RPMI7951 (cell line): Measurements from ENCODE around the gene PSMB1. TPM values are rescaled to one million over a fixed set of nuclear protein-coding genes. Genes with fewer than 3 reads are reported as not detected.

ENCODE experiments used
- DNase-seq: peaks from one replicate; pipeline ENCODE4 v3.0.0-alpha.2; 2012; ENCODE audit warnings: low read depth
- total RNA-seq: library from RNA; depleted of rRNA; stranded (reverse); fragments of >200 nt; shearing (Covaris generic); gene quantifications from 2 replicates; pipeline ENCODE4 v1.2.3, GENCODE V29; 2014; rRNA removed

Gene PSMB1
- 733 and 830 TPM in 2 replicates for total RNA-seq

DNA sequence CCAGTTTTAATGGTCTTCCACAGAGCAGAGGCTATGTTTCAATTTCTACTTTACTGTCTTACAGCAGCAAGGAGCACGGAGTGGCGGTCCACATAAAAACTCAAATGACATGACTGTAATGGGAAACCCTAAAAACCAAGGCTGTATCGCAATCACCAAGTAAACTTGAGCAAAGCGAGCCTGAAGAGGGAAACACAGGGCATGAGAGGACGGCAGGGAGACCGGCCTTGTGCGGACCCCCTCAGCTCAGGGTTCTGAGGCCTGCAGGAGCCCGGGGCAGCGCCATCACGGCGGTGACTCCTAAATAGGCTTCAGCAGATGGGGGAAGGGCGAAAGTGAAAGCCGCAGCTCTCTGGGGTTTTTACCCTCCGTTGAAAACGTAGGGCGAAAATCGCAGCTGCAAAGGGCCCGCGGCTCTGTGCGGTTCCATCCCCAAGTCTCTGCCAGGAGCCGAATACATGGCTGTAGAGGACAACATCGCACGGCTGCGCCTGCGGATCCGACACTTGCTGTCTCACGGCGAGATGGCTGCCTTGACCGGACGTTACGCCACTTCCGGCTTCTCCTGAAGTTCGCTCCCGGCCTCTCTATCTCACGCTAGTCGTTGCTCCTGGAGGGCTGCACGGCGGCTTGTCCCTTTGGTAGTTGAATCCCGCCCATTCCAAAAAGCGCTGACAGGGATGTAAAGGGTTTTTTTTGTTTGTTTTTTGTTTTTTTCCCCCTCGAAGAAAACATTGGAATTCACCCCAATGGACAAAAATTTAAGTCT, at the start of gene PSMB1:
Gene PSMB1, minus strand, starts transcription at position 543 of the 769 bp plus-strand sequence. Its CDS starts 65 bp downstream, at position 478.
- peak; percentile 95 for DNase-seq

DNA sequence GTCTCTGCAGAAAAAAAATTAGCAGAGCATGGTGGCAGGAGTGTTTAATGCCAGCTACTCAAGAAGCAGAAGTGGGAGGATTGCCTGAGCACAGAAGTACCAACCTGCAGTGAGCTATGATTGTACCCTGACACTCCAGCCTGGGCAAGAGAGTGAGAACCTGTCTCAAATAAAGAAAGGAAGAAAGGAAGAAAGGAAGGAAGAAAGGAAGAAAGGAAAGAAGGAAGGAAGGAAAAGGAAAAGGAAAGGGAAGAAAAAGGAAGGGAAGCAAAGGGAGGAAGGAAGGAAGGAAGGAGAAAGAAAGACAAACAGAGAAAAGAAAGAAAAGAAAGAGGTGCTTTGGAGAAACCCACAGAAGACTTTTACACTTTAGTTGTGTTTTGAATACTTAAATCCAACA, 44.2 kb upstream of the PSMB1 start:
- DNase-seq = no peak

- DNase-seq = no peak
Observed at GRCh38 chr6:170596426-170596825, 43.3 kb upstream of the PSMB1 start.

- no peak for DNase-seq
Observed at GRCh38 chr6:170590725-170591124, 37.6 kb upstream of the PSMB1 start.

- DNase-seq = no peak
Observed at GRCh38 chr6:170584954-170585498, 31.9 kb upstream of the PSMB1 start.

- peak; percentile 92 for DNase-seq
Observed at GRCh38 chr6:170584181-170584953, 31.3 kb upstream of the PSMB1 start, which contains the start of gene PDCD2. PDCD2 (minus strand) TSS chr6:170584637; CDS start chr6:170584581, 56 bp downstream.

DNA sequence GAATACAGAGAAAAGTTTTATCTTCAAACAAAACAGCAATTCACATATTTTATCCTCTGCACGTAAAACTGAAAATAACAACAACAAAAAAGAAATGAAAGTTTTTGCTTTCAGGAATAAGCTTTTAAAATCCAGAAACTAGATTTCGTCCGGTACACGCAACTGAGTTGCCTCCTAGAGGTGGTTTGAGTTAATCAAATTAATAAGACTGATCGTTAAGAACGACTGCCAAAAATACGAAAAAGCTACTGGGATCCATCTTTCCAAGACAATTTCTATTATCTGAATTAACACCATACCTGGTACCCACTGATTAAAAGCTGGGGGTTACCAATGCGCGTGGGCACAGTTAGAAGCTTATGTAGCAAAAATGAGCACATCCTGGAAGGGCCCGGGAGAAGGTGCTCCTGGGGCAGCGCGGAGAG, 30.7 kb upstream of the PSMB1 start:
- DNase-seq = no peak

- no peak for DNase-seq
Observed at GRCh38 chr6:170578909-170579308, 25.8 kb upstream of the PSMB1 start.

DNA sequence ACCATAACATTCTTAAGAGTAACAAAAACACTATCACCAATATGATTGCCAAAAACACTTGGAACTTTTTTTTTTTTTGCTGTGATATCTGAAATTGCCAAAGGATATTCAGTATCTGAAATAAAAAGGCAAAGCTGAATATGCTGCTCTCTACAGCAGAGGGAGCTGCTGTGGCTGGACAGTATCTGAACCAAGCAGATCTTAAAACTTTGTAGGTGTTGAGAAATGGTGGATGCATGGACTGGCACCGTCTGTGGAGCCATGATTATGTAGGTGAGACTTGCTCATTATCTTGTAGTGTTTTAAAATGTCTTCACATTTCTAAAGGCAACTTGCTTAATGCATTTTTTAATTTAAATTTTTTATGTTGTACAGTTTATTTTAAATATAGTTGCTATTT, 22.1 kb upstream of the PSMB1 start:
- DNase-seq = no peak

- no peak for DNase-seq
Observed at GRCh38 chr6:170572704-170573466, 19.8 kb upstream of the PSMB1 start.

- DNase-seq = no peak
Observed at GRCh38 chr6:170564936-170565530, 11.9 kb upstream of the PSMB1 start.

GRCh38 chr6:170561555-170561954, 8.4 kb upstream of the PSMB1 start:
- DNase-seq = no peak

- no peak for DNase-seq
Observed at GRCh38 chr6:170555305-170555704, 2.2 kb upstream of the PSMB1 start.

GRCh38 chr6:170554796-170555137, 1.7 kb upstream of the PSMB1 start:
- DNase-seq = no peak

GRCh38 chr6:170554013-170554795, 1.1 kb upstream of the PSMB1 start, which contains the start of gene TBP:
TBP (plus strand) TSS chr6:170554369; CDS start chr6:170557030, 2,661 bp downstream.
- DNase-seq = peak; percentile 99

DNA sequence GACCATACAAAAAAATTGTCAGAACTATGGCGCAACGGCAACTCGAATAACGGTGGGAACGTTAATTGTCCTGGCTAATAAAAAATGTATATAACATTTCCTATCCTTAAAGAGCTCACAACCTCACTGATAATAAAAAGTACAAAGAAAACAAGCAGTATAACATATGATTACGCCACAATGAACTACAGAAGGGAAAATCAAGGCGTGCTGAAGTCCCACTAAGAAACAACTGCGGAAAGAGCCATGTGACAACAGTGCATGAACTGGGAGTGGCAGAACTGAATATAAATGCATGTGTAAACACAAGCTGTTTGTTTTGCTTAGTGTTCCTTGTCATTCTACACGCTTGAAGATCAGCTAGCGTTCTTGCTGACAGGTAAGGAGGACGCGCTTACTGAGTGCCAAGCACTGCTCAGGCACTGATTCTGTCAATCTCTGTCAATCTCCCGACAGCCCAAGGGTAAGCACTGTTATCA, 466 bp upstream of the PSMB1 start:
- no peak for DNase-seq

GRCh38 chr6:170545405-170545804, 7.7 kb downstream of the PSMB1 start:
- DNase-seq = no peak

DNA sequence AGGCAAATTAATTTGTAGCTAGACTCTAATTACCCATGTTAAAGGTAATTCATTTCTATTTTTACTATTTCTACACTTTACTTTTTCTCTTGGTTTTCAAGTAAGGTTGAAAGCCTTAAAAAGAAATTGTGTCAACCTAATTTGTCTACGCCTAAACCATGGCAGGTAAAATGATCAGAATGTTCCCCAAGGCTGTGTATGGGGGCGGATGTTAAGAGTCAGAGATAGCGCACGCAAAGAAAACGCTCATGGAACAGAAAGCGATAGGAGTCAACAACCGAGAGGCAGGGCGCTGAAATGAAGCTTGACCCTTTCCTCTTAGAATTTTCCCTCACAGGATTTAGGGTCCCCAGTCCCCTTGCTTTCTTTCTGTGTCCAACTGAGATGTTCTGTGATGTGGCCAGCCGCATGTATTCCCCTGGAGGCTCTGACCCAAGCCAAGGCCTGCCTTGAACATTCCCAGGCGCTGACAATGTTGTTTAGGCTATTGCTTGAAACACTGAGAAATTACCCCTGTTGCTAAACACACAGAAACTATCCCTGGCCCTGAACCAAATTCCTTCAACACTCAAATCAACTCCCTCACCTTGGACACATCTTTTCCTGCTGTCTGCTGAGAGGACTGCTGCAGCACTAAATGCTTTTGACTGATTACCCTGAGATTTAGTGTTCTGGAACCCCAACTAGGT, 10.9 kb downstream of the PSMB1 start:
- DNase-seq = no peak

DNA sequence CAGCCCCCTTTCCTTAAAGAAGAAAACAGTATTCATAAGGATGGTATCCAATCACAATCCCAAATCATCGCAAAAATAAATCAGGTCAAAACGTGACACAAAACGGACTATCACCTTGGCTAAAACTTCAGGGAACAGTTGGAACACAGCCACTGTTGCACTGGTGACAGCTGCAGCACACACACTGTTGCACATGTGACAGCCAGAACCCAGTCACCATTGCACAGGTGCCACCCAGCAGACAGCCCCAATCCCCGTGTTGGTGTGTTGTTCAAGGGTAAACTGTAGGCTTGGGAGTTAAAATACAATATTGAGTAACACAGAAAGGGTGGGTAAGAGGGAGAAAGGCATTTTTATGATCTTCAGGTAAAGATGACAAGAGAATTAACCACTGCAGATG, 15.8 kb downstream of the PSMB1 start:
- no peak for DNase-seq

DNA sequence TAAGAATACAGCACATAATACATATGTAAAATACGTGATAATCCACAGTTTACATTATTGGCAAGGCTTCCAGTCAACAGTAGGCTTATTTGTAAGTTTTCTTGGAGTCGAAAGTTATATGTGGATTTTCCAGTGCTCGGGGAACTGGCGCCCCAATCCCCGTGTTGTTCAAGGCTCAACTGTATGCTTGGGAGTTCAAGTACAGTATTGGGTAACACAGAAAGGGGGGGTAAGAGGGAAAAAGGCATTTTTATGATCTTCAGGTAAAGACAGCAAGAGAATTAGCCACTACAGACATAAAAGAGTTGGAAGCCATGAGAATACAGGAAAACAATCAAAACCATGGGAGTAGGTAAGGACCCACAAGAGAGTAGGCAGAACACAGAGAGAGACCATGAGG, 16.4 kb downstream of the PSMB1 start:
- no peak for DNase-seq
